ENCODE results near the gene BACH2. TPM values are rescaled to one million over a fixed set of nuclear protein-coding genes. Genes with fewer than 3 reads are reported as not detected.

BACH2 gene
- total and polyA plus RNA-seq, 10 of the 15 experiments (the other 5 are each of a cell fraction or from before 2014, with no cell fraction given) = 0.03 to 0.28 (median 0.04) TPM; not detected in 3

- CTCF ChIA-PET = interaction anchor here (0.6 to 1.1 kb wide), 2 partner anchors 210 to 379 kb away, joined by 3 read pairs; no protein-coding TSS in a partner anchor
- no peak for TF ChIP-seq ATF7 (IDR thresholded peaks at IDR 0.05; ENCODE audit: low read depth)
- no peak for TF ChIP-seq KAT2A (conservative IDR thresholded peaks at IDR 0.05; ENCODE audit: control insufficient read depth, low read depth, low read length)
- TF ChIP-seq CEBPB (IDR thresholded peaks at IDR 0.05; ENCODE audit: borderline replicate concordance in 1 of 2, low read depth in 2 of 2, low read length in 2 of 2) = no peak
- no peak for TF ChIP-seq EZH2 (IDR thresholded peaks at IDR 0.05; ENCODE audit: borderline replicate concordance, control insufficient read depth, low read depth, low read length)
- no peak for TF ChIP-seq PAX8 (IDR thresholded peaks at IDR 0.05)
- no peak for TF ChIP-seq YY1 (IDR thresholded peaks at IDR 0.05; ENCODE audit: low read depth, low read length)
- no peak for TF ChIP-seq JUNB (IDR thresholded peaks at IDR 0.05)
- TF ChIP-seq NBN (IDR thresholded peaks at IDR 0.05) = no peak
- no peak for TF ChIP-seq RCOR1 (conservative IDR thresholded peaks at IDR 0.05; ENCODE audit: low read depth, low read length)
- no peak for TF ChIP-seq POLR2AphosphoS5 (IDR thresholded peaks at IDR 0.05; ENCODE audit: low read length)
- TF ChIP-seq HCFC1 (IDR thresholded peaks at IDR 0.05; ENCODE audit: low read length) = no peak
- no peak for TF ChIP-seq POLR2A (IDR thresholded peaks at IDR 0.05; ENCODE audit: low read depth, low read length)
- TF ChIP-seq ZBTB40 (IDR thresholded peaks at IDR 0.05; ENCODE audit: borderline replicate concordance) = no peak
- no peak for TF ChIP-seq PKNOX1 (IDR thresholded peaks at IDR 0.05)
- no peak for TF ChIP-seq SIN3A (IDR thresholded peaks at IDR 0.05; ENCODE audit: low read depth, low read length)
- TF ChIP-seq SREBF2 (IDR thresholded peaks at IDR 0.05; ENCODE audit: low read length) = no peak
- TF ChIP-seq CHD1 (IDR thresholded peaks at IDR 0.05; ENCODE audit: low read depth, low read length) = no peak
- no peak for TF ChIP-seq YBX1 (IDR thresholded peaks at IDR 0.05)
- H3K9me3 ChIP-seq (replicated peaks; ENCODE audit: control insufficient read depth, insufficient read depth, low read length) = peaks cover 2% of the 10 kb centered on the region
- BruUV-seq (replicated peaks) = no TSS peak
- H3K4me3 ChIP-seq = no peak overlapping the region
- H3K27ac ChIP-seq (ENCODE audit: control insufficient read depth, insufficient read depth) = no peak overlapping the region
- POLR2A ChIA-PET = no interaction called here
- H3K9ac ChIP-seq (ENCODE audit: control insufficient read depth, insufficient read depth, low read length) = no peak overlapping the region
- no peak overlapping the region for H3K4me2 ChIP-seq (ENCODE audit: control insufficient read depth, insufficient read depth)
- RAD21 ChIA-PET (ENCODE audit: unreplicated experiment) = interaction anchor here (0.6 kb wide), 1 partner anchor 657 kb away, joined by 3 read pairs; no protein-coding TSS in a partner anchor
- WGBS (ENCODE audit: insufficient coverage, insufficient replicate concordance, low lambda C conversion rate, missing lambda C conversion rate) = 52% methylated on average over 6 of the region's 6 CpGs
- H2AFZ ChIP-seq (ENCODE audit: control insufficient read depth, low read depth, low read length) = no peak overlapping the region
- no peaks in the 10 kb centered on the region for H4K20me1 ChIP-seq (ENCODE audit: control insufficient read depth, insufficient read depth)
- intact Hi-C loops (cut with micrococcal nuclease; ENCODE audit: unreplicated experiment) = loop anchor here (5.0 kb wide), 1 partner anchor 274 kb away; no protein-coding TSS in a partner anchor
- H3K79me2 ChIP-seq (ENCODE audit: control insufficient read depth, insufficient read depth, low read length) = no peaks in the 10 kb centered on the region
- peaks cover 4% of the 10 kb centered on the region for H3K4me1 ChIP-seq (ENCODE audit: control insufficient read depth, insufficient read depth, low read length)
- SMC1A ChIA-PET (ENCODE audit: uncharacterized antibody, unreplicated experiment) = no interaction called here
- no peak for ATAC-seq
- FAIRE-seq = no peak
- H3K36me3 ChIP-seq (ENCODE audit: control insufficient read depth in 2 of 2, insufficient read depth in 2 of 2, low read length in 1 of 2) = no peaks in the 10 kb centered on the region
- no peak for DNase-seq (ENCODE audit: low read depth, low spot score)
- peaks cover 0 to under 1% of the 10 kb centered on the region in 2 experiments; a peak in 2 of 4 replicates for H3K27me3 ChIP-seq (replicated peaks in 1 of 2; ENCODE audit: control insufficient read depth in 2 of 2, insufficient read depth in 2 of 2, low read length in 1 of 2)
- in situ Hi-C loops (cut with MboI) = no loop called here
Observed at GRCh38 chr6:90098627-90099026, 198.0 kb downstream of the BACH2 start.
